Measurements from ENCODE around the gene UFSP1.

Gene UFSP1

GRCh38 chr7:100854146-100854895 is 35.2 kb downstream of the UFSP1 start:
- DNase-seq = no peak

- peak; percentile 78 for DNase-seq
These were observed 37.3 kb downstream of the UFSP1 start, which contains the start of gene SLC12A9 for GRCh38 chr7:100852048-100852872. Gene SLC12A9 (plus strand): TSS chr7:100852713. CDS start chr7:100854198, 1,485 bp downstream.

- no peak for DNase-seq
These were observed 42.2 kb downstream of the UFSP1 start for GRCh38 chr7:100847360-100847759.

- DNase-seq = no peak
These were observed 48.9 kb downstream of the UFSP1 start for GRCh38 chr7:100840470-100841100.

- DNase-seq = no peak
These were observed 50.2 kb downstream of the UFSP1 start for GRCh38 chr7:100839361-100839760.

All from GDM1 (cell line).